ENCODE data around the gene COBLL1.

Gene COBLL1

DNA sequence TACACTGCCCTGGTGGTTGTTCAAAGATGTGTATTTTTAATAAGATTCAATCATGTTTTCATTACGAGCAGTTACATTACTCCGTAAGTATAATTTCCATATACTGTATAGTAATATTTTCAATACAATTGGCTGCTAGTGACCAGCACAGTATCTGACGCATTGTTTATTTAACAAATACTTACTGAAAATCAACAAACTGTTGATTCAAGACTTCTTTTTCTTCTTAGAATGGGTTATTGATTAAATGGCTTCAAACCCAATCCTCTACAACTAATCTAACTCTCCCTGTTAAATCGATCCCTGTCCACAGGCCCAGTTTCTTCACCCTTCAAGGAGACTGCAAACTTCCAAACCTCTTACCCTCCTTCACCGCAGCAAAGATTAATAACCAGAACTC lies 18.5 kb downstream of the COBLL1 start:
- DNase-seq (ENCODE audit: extremely low read depth, low read depth) = no peak
- TF ChIP-seq, protein P1, sequence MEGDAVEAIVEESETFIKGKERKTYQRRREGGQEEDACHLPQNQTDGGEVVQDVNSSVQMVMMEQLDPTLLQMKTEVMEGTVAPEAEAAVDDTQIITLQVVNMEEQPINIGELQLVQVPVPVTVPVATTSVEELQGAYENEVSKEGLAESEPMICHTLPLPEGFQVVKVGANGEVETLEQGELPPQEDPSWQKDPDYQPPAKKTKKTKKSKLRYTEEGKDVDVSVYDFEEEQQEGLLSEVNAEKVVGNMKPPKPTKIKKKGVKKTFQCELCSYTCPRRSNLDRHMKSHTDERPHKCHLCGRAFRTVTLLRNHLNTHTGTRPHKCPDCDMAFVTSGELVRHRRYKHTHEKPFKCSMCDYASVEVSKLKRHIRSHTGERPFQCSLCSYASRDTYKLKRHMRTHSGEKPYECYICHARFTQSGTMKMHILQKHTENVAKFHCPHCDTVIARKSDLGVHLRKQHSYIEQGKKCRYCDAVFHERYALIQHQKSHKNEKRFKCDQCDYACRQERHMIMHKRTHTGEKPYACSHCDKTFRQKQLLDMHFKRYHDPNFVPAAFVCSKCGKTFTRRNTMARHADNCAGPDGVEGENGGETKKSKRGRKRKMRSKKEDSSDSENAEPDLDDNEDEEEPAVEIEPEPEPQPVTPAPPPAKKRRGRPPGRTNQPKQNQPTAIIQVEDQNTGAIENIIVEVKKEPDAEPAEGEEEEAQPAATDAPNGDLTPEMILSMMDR (IDR thresholded peaks at IDR 0.05; ENCODE audit: low read depth, low read length, missing control alignments) = no peak
- H3K4me3 ChIP-seq (replicated peaks; ENCODE audit: low read depth, low read length) = no peak overlapping the region

DNA sequence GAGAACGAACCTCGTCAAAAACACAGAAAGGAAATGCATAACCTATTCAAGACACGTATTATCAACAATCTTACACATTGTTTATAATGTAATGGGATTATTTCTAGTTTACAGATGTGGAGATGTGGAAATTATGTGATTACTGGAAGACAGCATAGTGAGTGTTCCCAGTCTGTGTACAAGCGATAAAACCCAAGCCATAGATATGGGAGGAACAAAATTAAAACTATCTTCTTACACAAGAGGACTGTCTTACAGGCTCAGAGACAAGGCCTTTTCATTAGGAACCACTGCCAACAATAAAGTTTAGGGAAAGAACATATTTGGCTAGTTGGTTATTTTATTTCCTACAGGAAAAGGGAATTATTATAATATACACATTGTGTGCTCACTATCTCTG lies 20.3 kb downstream of the COBLL1 start:
- DNase-seq (ENCODE audit: extremely low read depth, low read depth) = no peak
- TF ChIP-seq, protein P1 (IDR thresholded peaks at IDR 0.05; ENCODE audit: low read depth, low read length, missing control alignments) = no peak
- no peak overlapping the region for H3K4me3 ChIP-seq (replicated peaks; ENCODE audit: low read depth, low read length)

DNA sequence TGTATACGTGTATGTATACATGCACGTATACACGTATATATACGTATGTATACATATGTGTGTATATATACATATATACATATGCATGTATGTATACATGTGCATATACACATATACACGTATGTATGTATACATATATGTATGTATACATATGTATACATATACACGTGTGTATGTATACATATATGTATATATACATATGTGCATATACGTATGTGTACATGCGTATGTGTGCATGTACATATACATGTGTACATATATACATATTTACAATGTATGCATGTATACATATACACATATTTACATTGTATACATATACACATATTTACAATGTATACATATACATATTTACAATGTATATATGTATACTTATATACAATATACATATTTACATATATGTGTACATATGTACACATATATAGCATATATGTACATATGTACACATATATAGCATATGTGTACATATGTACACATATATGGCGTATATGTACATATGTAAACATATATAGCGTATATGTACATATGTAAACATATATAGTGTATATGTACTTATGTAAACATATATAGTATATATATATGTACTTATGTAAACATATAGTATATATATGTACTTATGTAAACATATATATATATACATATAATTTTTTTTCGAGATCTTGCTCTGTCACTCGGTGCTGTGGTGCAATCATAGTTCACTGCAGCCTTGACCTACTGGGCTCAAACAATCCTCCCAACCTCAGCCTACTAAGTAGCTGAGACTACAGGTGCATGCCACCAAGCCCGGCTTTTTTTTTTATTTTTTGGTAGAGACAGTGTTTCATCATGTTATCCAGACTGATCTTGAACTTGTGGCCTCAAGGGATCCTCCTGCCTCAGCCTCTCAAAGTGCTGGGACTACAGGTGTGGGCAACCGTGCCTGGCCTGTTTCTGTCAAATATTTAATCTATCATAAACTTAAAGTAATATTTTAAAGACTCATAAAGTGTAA lies 23.2 kb downstream of the COBLL1 start:
- H3K4me3 ChIP-seq (replicated peaks; ENCODE audit: low read depth, low read length) = no peak overlapping the region
- DNase-seq (ENCODE audit: extremely low read depth, low read depth) = no peak
- TF ChIP-seq, protein P1 (IDR thresholded peaks at IDR 0.05; ENCODE audit: low read depth, low read length, missing control alignments) = no peak

DNA sequence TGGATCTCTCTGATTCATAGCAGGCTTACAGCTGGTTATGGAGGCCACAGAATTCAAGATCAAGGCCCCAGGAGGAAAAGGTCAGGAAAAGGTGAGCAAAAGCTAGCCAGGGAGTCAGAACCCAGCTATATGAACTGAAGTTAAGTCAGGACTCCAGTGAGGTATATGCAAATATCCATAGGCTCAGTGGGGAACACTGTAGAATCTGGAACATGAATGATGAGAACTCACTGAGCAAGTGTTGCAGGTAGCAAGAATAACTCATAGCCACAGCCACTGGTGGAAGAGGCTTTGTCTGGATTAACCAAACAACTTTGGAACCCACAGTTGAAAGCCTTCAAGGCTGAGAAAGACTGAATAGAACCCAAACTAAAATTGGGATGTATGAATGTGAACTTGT lies 24.7 kb downstream of the COBLL1 start:
- no peak for DNase-seq (ENCODE audit: extremely low read depth, low read depth)
- H3K4me3 ChIP-seq (replicated peaks; ENCODE audit: low read depth, low read length) = no peak overlapping the region
- TF ChIP-seq, protein P1 (IDR thresholded peaks at IDR 0.05; ENCODE audit: low read depth, low read length, missing control alignments) = no peak

DNA sequence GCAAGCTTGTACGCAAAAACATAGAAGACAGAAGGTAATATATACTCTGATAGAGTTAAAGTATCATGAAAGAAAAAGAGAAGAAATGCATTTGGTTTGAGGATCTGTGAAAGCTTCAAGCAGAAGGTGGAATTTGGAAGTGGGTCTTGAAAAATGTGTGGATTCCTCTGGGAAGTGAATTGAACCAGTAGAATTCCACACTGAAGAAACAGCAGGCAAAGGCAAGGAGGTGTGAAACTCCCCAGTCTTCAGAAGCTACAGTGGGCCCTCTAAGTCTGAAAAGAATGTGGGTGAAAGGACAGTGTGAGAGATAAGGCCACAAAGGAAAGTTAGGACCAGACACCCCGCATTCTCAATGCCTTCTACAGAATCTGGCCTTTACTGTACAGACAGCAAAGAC lies 25.6 kb downstream of the COBLL1 start:
- TF ChIP-seq, protein P1 (IDR thresholded peaks at IDR 0.05; ENCODE audit: low read depth, low read length, missing control alignments) = no peak
- no peak for DNase-seq (ENCODE audit: extremely low read depth, low read depth)
- H3K4me3 ChIP-seq (replicated peaks; ENCODE audit: low read depth, low read length) = no peak overlapping the region

DNA sequence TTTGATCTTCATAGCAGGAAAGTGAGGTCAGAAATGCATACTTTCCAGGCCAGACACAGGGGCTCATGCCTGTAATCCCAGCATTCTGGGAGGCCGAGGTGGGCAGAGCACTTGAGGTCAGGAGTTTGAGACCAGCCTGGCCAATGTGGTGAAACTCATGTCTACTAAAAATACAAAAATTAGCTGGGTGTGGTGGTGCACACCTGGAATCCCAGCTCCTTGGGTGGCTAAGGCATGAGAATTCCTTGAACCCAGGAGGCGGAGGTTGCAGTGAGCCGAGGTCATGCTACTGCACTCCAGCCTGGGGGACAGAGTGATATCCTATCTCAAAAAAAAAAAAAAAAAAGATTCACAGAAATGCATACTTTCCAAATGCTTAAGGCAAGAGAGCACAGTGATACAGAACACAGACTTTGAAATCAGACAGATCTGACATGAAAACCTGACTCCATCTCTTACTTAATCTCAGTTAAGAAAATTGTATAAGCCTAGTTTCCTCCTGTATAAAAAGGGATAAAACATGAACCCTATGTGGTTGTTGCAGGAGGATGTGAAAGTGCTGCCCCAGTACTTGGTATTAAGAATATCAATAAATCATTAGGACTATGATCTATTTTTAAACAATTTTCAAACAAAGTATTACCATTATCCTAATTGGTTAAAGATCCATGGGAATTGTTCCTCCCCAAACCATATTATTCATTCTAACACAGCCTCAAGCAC lies 26.4 kb downstream of the COBLL1 start:
- TF ChIP-seq, protein P1 (IDR thresholded peaks at IDR 0.05; ENCODE audit: low read depth, low read length, missing control alignments) = no peak
- H3K4me3 ChIP-seq (replicated peaks; ENCODE audit: low read depth, low read length) = no peak overlapping the region
- no peak for DNase-seq (ENCODE audit: extremely low read depth, low read depth)
